ENCODE measurements around the gene PKN2.
"Not testable (repeated sequence)": the region's sequence is repeated elsewhere in the genome, so short reads cannot be mapped to it uniquely, and the experiment has no call there.

Gene PKN2

GRCh38 chr1:88800382-88801051 lies 116.4 kb downstream of the PKN2 start:
- DNase-seq = no peak

- no peak for DNase-seq
These were observed 117.6 kb downstream of the PKN2 start for GRCh38 chr1:88801575-88802208.

DNA sequence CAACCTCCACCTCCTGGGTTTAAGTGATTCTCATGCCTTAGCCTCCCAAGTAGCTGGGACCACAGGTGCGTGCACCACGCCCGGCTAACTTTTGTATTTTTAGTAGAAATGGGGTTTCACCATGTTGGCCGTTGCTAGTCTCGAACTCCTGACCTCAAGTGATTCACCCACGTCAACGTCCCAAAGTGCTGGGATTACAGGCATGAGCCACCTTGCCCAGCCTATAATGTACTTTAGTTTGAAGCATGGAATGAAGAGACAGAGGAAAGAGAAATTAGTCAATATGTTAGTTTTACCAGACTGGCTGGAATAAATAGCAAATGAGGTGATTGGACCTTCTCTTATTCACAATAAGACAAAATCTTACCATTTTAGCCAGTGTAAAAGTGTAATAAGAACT lies 118.3 kb downstream of the PKN2 start:
- DNase-seq = no peak

GRCh38 chr1:88802950-88803349 lies 118.9 kb downstream of the PKN2 start:
- no peak for DNase-seq

GRCh38 chr1:88803444-88803843 lies 119.4 kb downstream of the PKN2 start:
- no peak for DNase-seq

GRCh38 chr1:88812366-88812765 lies 128.3 kb downstream of the PKN2 start:
- DNase-seq = no peak

DNA sequence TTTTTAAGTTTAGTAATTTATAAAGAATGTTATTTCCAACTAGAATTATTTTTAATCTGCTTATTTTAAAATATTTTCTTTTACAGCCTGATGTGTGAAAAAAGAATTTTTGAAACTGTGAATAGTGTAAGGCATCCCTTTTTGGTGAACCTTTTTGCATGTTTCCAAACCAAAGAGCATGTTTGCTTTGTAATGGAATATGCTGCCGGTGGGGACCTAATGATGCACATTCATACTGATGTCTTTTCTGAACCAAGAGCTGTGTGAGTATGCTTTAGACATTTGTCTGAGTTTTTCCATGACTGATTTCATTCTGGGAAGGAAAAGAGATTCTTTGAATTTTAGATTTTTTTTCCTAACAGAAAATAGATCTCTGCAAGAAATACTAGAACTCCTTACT lies 129.4 kb downstream of the PKN2 start:
- DNase-seq = no peak

DNA sequence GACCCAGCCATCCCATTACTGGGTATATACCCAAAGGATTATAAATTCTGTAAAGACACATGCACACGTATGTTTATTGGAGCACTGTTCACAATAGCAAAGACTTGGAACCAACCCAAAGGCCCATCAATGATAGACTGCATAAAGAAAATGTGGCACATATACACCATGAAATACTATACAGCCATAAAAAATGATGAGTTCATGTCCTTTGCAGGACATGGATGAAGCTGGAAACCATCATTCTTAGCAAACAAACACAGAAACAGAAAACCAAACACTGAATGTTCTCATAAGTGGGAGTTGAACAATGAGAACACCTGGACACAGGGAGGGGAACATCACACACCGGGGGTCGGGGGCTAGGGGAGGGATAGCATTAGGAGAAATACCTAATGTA lies 135.6 kb downstream of the PKN2 start:
- not testable (repeated sequence) for DNase-seq

- DNase-seq = no peak
These were observed 141.6 kb downstream of the PKN2 start for GRCh38 chr1:88825721-88826120.

GRCh38 chr1:88847643-88848042 lies 163.6 kb downstream of the PKN2 start:
- DNase-seq = no peak

GRCh38 chr1:88851303-88852063 lies 167.4 kb downstream of the PKN2 start:
- DNase-seq = no peak

GRCh38 chr1:88867743-88868521 lies 183.9 kb downstream of the PKN2 start:
- no peak for DNase-seq

GRCh38 chr1:88869644-88870043 lies 185.6 kb downstream of the PKN2 start:
- DNase-seq = not testable (repeated sequence)

GRCh38 chr1:88873737-88874349 lies 189.8 kb downstream of the PKN2 start:
- no peak for DNase-seq

- DNase-seq = no peak
These were observed 191.5 kb downstream of the PKN2 start for GRCh38 chr1:88875595-88875994.

DNA sequence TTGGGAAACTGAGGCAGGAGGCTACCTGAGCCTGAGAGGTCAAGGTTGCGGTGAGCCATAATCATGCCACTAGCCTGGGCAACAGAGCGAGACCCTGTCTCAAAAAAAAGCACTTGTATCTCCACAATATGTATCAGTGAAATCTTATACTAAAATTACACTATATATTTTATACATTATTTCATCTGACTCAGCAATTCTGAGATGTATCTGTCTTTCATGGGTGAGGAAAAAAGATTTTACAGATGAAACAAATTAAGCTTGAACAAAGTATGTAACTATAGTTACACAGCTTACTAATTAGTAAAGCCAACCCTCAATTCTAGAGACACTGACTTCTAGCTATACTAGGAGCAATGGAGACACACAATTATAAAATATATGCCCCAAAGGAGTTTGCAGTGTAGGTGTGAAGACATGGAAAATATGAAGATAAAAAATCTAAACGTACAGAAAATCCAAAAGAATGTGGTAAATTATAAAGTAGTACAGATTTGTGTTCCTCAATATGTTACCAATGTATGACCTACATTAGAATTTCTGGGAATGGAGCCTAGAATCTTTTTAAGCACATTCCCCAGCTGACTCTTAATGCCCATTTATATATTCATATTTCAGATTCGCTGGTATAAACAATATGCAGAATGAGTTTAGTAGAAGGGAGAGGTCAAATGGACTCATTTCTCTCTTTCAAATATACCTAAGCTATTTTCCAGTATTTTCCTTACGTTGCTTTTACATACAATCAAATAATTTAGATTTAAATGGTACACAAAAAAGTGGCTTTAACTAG lies 192.7 kb downstream of the PKN2 start:
- DNase-seq = no peak

DNA sequence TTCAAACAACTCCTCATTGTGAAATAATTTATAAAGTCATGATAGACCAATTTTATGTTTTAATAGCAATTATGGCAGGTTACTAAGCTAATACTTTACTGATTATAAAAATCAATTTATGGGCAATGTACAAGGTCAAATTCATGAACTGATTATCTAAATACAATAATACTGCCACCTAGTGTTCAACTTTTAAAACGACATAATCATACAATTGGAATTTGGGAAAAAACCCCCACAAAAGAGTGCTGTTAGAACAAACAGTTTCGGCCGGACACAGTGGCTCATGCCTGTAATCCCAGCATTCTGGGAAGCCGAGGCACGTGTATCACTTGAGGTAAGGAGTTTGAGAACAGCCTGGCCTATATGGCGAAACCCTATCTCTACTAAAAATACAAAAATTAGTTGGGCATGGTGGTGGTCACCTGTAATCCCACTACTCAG lies 193.3 kb downstream of the PKN2 start:
- no peak for DNase-seq

DNA sequence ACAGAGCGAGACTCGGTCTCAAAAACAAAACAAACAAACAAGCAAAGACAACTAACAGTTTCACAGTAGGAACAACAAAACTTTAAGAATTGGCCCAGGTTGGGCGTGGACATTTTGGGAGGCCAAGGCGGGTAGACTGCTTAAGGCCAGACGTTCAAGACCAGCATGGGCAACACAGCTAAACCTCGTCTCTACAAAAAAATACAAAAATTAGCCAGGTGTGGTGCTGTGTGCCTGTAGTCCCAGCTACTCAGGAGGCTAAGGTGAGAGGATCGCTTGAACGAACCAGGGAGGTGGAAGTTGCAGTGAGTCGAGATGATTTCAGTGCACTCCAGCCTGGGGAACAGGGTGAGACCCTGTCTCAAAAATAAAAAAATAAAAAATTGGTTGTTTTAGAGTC lies 193.8 kb downstream of the PKN2 start:
- DNase-seq = no peak

GRCh38 chr1:88878731-88879130 lies 194.7 kb downstream of the PKN2 start:
- no peak for DNase-seq

DNA sequence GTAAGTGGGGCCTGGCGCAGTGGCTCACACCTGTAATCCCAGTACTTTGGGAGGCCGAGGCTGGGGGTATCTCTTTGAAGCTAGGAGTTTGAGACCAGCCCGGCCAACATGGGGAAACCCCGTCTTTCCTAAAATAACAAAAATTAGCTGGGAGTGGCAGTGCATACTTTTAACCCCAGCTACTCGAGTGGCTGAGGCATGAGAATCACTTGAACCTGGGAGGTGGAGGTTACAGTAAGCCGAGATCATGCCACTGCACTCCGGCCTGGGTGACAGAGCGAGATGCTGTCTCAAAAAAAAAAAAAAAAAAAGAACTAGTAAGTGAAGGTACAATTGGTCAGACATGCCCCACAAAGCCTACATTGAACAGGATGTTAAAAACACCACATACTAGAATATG lies 196.6 kb downstream of the PKN2 start:
- not testable (repeated sequence) for DNase-seq

DNA sequence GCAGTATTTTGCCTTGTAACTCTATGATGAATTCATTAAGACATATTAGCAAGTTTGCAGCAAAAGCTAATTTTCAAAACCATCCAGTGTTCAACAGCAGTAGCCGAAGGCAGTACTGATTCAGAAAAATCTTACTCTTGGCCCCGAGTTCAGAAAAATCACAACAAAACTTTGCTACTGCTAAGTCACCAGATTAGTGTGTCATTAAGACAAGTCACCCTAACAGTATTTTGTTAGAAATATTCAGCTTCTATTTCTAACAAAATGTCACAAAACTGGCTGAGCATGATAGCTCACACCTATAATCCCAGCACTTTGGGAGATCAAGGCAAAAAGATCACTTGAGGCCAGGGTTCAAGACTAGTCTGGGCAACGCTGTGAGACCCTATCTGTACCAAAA lies 199.1 kb downstream of the PKN2 start:
- DNase-seq = no peak
